Loucy (cell line): ENCODE results near the gene KIAA1549.

Experiments
- H2AFZ ChIP-seq: fragments of 200-600 bp; sonication (generic); 2 replicates; pipeline ENCODE4 v1.6.0; 2016; ENCODE audit warnings: antibody characterized with exemption, mild to moderate bottlenecking, low read length, moderate library complexity
- H3F3A ChIP-seq: fragments of 200-600 bp; 2 replicates; pipeline ENCODE4 v1.6.0; 2016; ENCODE audit warnings: antibody characterized with exemption, low read depth, mild to moderate bottlenecking
- H3K27me3 ChIP-seq: fragments of 200-600 bp; sonication (generic); 2 replicates; pipeline ENCODE4 v1.6.1; 2014; ENCODE audit warnings: low read length, mild to moderate bottlenecking; ENCODE audit not compliant: insufficient read depth, poor library complexity, severe bottlenecking
- H3K36me3 ChIP-seq: fragments of 200-600 bp; sonication (generic); 2 replicates; pipeline ENCODE4 v1.6.1; 2016; ENCODE audit warnings: low read length; ENCODE audit not compliant: insufficient read depth
- H3K4me1 ChIP-seq: fragments of 200-600 bp; sonication (generic); 2 replicates; pipeline ENCODE4 v1.5.1; 2014; ENCODE audit warnings: low read length, mild to moderate bottlenecking; ENCODE audit not compliant: insufficient read depth, poor library complexity, severe bottlenecking
- H3K4me2 ChIP-seq: fragments of 200-600 bp; sonication (generic); 2 replicates; pipeline ENCODE4 v1.6.0; 2014; ENCODE audit warnings: antibody characterized with exemption, low read length, low read depth, mild to moderate bottlenecking; ENCODE audit not compliant: poor library complexity, severe bottlenecking
- H3K4me3 ChIP-seq: fragments of 200-600 bp; sonication (generic); 2 replicates; pipeline ENCODE4 v1.5.1; 2014; ENCODE audit warnings: low read length, mild to moderate bottlenecking, mixed read lengths; ENCODE audit not compliant: poor library complexity, severe bottlenecking
- H3K79me2 ChIP-seq: fragments of 200-600 bp; sonication (generic); 2 replicates; pipeline ENCODE4 v1.6.1; 2014; ENCODE audit warnings: low read length; ENCODE audit not compliant: insufficient read depth
- H3K9ac ChIP-seq: fragments of 200-600 bp; sonication (generic); 2 replicates; pipeline ENCODE4 v1.6.0; 2014; ENCODE audit warnings: mild to moderate bottlenecking, low read depth, low read length, moderate library complexity; ENCODE audit not compliant: poor library complexity, severe bottlenecking
- H3K9me2 ChIP-seq: fragments of 200-600 bp; sonication (generic); replicated peaks from 2 replicates; pipeline ENCODE4 v1.6.1; 2016; ENCODE audit warnings: low read depth, low read length, mixed read lengths
- H3K9me3 ChIP-seq: fragments of 200-600 bp; sonication (generic); 2 replicates; pipeline ENCODE4 v1.6.1; 2014; ENCODE audit warnings: mild to moderate bottlenecking, antibody characterized with exemption, low read length, low read depth; ENCODE audit not compliant: insufficient read depth
- H4K20me1 ChIP-seq: fragments of 200-600 bp; sonication (generic); 2 replicates; pipeline ENCODE4 v1.6.0; 2014; ENCODE audit warnings: antibody characterized with exemption, low read length, mild to moderate bottlenecking; ENCODE audit not compliant: insufficient read depth, poor library complexity, severe bottlenecking
- CTCF ChIP-seq: fragments of 200-600 bp; sonication (generic); conservative IDR thresholded peaks from 2 replicates; pipeline ENCODE4 v1.5.1; 2014; ENCODE audit warnings: mild to moderate bottlenecking, antibody characterized with exemption, low read length
- EZH2phosphoT487 ChIP-seq: fragments of 200-600 bp; IDR thresholded peaks from 2 replicates; pipeline ENCODE4 v1.6.1; 2018; ENCODE audit warnings: antibody characterized with exemption, mild to moderate bottlenecking, moderate library complexity, borderline replicate concordance

KIAA1549 gene

GRCh38 chr7:138871065-138871813, 110.0 kb downstream of the KIAA1549 start:
- TF ChIP-seq CTCF (no peak), EZH2phosphoT487 (no peak)
- Histone ChIP-seq H3K79me2 (no peaks in the 10 kb centered on the region), H3K27me3 (no peaks in the 10 kb centered on the region), H3K9ac (no peak overlapping the region), H2AFZ (no peak overlapping the region), H3F3A (no peaks in the 10 kb centered on the region; the same call in 1 of the 2 replicates), H3K9me3 (no peaks in the 10 kb centered on the region), H3K36me3 (peaks cover 38% of the 10 kb centered on the region; the same call in 1 of the 2 replicates), H3K4me2 (no peak overlapping the region), H3K9me2 (no peaks in the 10 kb centered on the region), H4K20me1 (no peaks in the 10 kb centered on the region), H3K4me3 (no peak overlapping the region), H3K4me1 (peaks cover 8% of the 10 kb centered on the region)

- no peak overlapping the region for H3K4me2 ChIP-seq
- H3K36me3 ChIP-seq, result peaks cover 43% of the 10 kb centered on the region; the same call in 1 of the 2 replicates
- H3K79me2 ChIP-seq, result no peaks in the 10 kb centered on the region
- H4K20me1 ChIP-seq, result no peaks in the 10 kb centered on the region
- H3K4me1 ChIP-seq, result no peaks in the 10 kb centered on the region
- H3K4me3 ChIP-seq, result no peak overlapping the region
- no peaks in the 10 kb centered on the region for H3K9me3 ChIP-seq
- no peaks in the 10 kb centered on the region for H3F3A ChIP-seq
- TF ChIP-seq EZH2phosphoT487 (no peak), CTCF (no peak)
- H3K9ac ChIP-seq, result no peak overlapping the region
- H3K9me2 ChIP-seq, result no peaks in the 10 kb centered on the region
- no peak overlapping the region for H2AFZ ChIP-seq
- no peaks in the 10 kb centered on the region for H3K27me3 ChIP-seq
Measured at GRCh38 chr7:138869353-138869752, 111.8 kb downstream of the KIAA1549 start.

- peaks cover 48% of the 10 kb centered on the region; the same call in 1 of the 2 replicates for H3K36me3 ChIP-seq
- TF ChIP-seq EZH2phosphoT487 (no peak), CTCF (no peak)
- H2AFZ ChIP-seq, result no peak overlapping the region
- no peaks in the 10 kb centered on the region for H3F3A ChIP-seq
- no peaks in the 10 kb centered on the region for H3K9me2 ChIP-seq
- no peaks in the 10 kb centered on the region for H3K79me2 ChIP-seq
- H3K4me2 ChIP-seq, result no peak overlapping the region
- H3K4me3 ChIP-seq, result no peak overlapping the region
- H3K4me1 ChIP-seq, result no peaks in the 10 kb centered on the region
- no peak overlapping the region for H3K9ac ChIP-seq
- H3K9me3 ChIP-seq, result no peaks in the 10 kb centered on the region
- H3K27me3 ChIP-seq, result no peaks in the 10 kb centered on the region
- H4K20me1 ChIP-seq, result no peaks in the 10 kb centered on the region
Measured at GRCh38 chr7:138868711-138869110, 112.5 kb downstream of the KIAA1549 start.
